IMR-90 (cell line): ENCODE data around the gene FOXS1. TPM values are rescaled to one million over a fixed set of nuclear protein-coding genes. Genes with fewer than 3 reads are reported as not detected.

Experiments
- ATAC-seq: fragments of 200-7000 bp; cut with Tn5 transposase; 2 replicates; pipeline ENCODE4 v1.9.1; 2020; ENCODE audit warnings: low read depth, mild to moderate bottlenecking, moderate library complexity
- BruUV-seq: library from RNA; stranded (reverse); fragments of 400-500 nt; replicated peaks from 2 replicates; lab custom pipeline; 2021; lab: Mats Ljungman, UMichigan
- CTCF ChIA-PET: fragments of 300-600 bp; formaldehyde crosslinking; extraction: SDS; loops from one replicate; lab custom pipeline; 2021; ENCODE audit warnings: antibody characterized with exemption; lab: Yijun Ruan, JAX
- POLR2A ChIA-PET: fragments of 300-600 bp; sonication (Branson Sonifier 250); formaldehyde crosslinking; loops from one replicate; lab custom pipeline; 2022; ENCODE audit warnings: antibody characterized with exemption; ENCODE audit not compliant: unreplicated experiment; lab: Charles Lee
- DNase-seq: peaks from one replicate; pipeline ENCODE4 v3.0.0; 2013
- H2AFZ ChIP-seq: replicated peaks from 2 replicates; pipeline ENCODE3; 2013; ENCODE audit warnings: low read length, mild to moderate bottlenecking; ENCODE audit not compliant: poor library complexity
- H2AK5ac ChIP-seq: 2 replicates; pipeline ENCODE4 v1.6.1; 2013; ENCODE audit warnings: low read depth, low read length, inconsistent platforms
- H2AK9ac ChIP-seq: replicated peaks from 2 replicates; pipeline ENCODE3; 2013; ENCODE audit warnings: mild to moderate bottlenecking, low read depth, low read length, moderate library complexity; ENCODE audit not compliant: poor library complexity
- H2BK120ac ChIP-seq: 2 replicates; pipeline ENCODE4 v1.6.1; 2013; ENCODE audit warnings: low read depth, low read length, inconsistent platforms
- H2BK15ac ChIP-seq: 3 replicates; pipeline ENCODE4 v1.6.1; 2013; ENCODE audit warnings: low read depth, low read length, inconsistent platforms
- H2BK20ac ChIP-seq: 2 replicates; pipeline ENCODE4 v1.6.1; 2013; ENCODE audit warnings: low read depth, mild to moderate bottlenecking, inconsistent platforms, low read length, moderate library complexity
- H2BK5ac ChIP-seq: 2 replicates; pipeline ENCODE4 v1.6.1; 2013; ENCODE audit warnings: mild to moderate bottlenecking, low read depth, low read length, inconsistent platforms; ENCODE audit not compliant: poor library complexity, severe bottlenecking
- H3K14ac ChIP-seq: replicated peaks from 2 replicates; pipeline ENCODE4 v1.6.1; 2013; ENCODE audit warnings: low read depth, low read length, inconsistent platforms
- H3K18ac ChIP-seq: 2 replicates; pipeline ENCODE4 v1.6.1; 2013; ENCODE audit warnings: low read depth, low read length, control low read depth
- H3K23ac ChIP-seq: 2 replicates; pipeline ENCODE4 v1.6.1; 2013; ENCODE audit warnings: low read depth, low read length, inconsistent platforms
- H3K27ac ChIP-seq: 2 replicates; pipeline ENCODE4 v1.5.1; 2013; ENCODE audit warnings: mild to moderate bottlenecking, control low read depth, low read length; ENCODE audit not compliant: insufficient read depth
- H3K27me3 ChIP-seq: 2 replicates; pipeline ENCODE4 v1.6.1; 2013; ENCODE audit warnings: low read length; ENCODE audit not compliant: control insufficient read depth, insufficient read depth
- H3K36me3 ChIP-seq: 2 replicates; pipeline ENCODE4 v1.6.1; 2013; ENCODE audit warnings: low read length, mixed read lengths; ENCODE audit not compliant: control insufficient read depth, insufficient read depth
- H3K4ac ChIP-seq: 2 replicates; pipeline ENCODE4 v1.6.1; 2013; ENCODE audit warnings: low read depth, low read length, inconsistent platforms
- H3K4me1 ChIP-seq: 2 replicates; pipeline ENCODE4 v1.6.1; 2013; ENCODE audit warnings: low read length, mixed read lengths; ENCODE audit not compliant: control insufficient read depth, insufficient read depth
- H3K4me2 ChIP-seq: 2 replicates; pipeline ENCODE4 v1.6.1; 2013; ENCODE audit warnings: low read depth, mild to moderate bottlenecking, control low read depth, low read length, moderate library complexity
- H3K4me3 ChIP-seq: 2 replicates; pipeline ENCODE4 v1.5.1; 2013; ENCODE audit warnings: low read depth, mild to moderate bottlenecking, control low read depth, low read length, moderate library complexity; ENCODE audit not compliant: insufficient read depth
- H3K56ac ChIP-seq: 2 replicates; pipeline ENCODE4 v1.6.1; 2013; ENCODE audit warnings: low read length, inconsistent platforms; ENCODE audit not compliant: insufficient read depth; ENCODE audit errors: extremely low read depth
- H3K79me1 ChIP-seq, 2 experiments: 2 replicates each; pipeline ENCODE4 v1.6.1; 2013; ENCODE audit warnings: low read length in 2 of 2, inconsistent platforms in 1 of 2, low read depth in 1 of 2
- H3K9ac ChIP-seq: 2 replicates; pipeline ENCODE4 v1.6.1; 2013; ENCODE audit warnings: low read depth, low read length, control low read depth
- H3K9me1 ChIP-seq: 2 replicates; pipeline ENCODE4 v1.6.1; 2013; ENCODE audit warnings: low read length, inconsistent platforms; ENCODE audit not compliant: insufficient read depth
- H3K9me3 ChIP-seq: 2 replicates; pipeline ENCODE4 v1.6.1; 2013; ENCODE audit warnings: low read length; ENCODE audit not compliant: control insufficient read depth, insufficient read depth
- H4K20me1 ChIP-seq: 2 replicates; pipeline ENCODE4 v1.6.1; 2013; ENCODE audit warnings: low read length, inconsistent platforms; ENCODE audit not compliant: insufficient read depth
- H4K5ac ChIP-seq: 2 replicates; pipeline ENCODE4 v1.6.1; 2013; ENCODE audit warnings: mild to moderate bottlenecking, low read depth, low read length, control low read depth
- H4K8ac ChIP-seq, 2 experiments: 2 replicates each; pipeline ENCODE4 v1.6.1; 2013; ENCODE audit warnings: low read depth in 2 of 2, low read length in 2 of 2, control low read depth in 1 of 2, inconsistent platforms in 1 of 2
- H4K91ac ChIP-seq: 2 replicates; pipeline ENCODE4 v1.6.1; 2013; ENCODE audit warnings: low read depth, low read length, inconsistent platforms; ENCODE audit not compliant: insufficient read depth
- BHLHE40 ChIP-seq: fragments of 150-350 bp; IDR thresholded peaks from 2 replicates; pipeline ENCODE4 v1.6.1; 2016; ENCODE audit warnings: mild to moderate bottlenecking, low read depth, low read length
- CEBPB ChIP-seq: IDR thresholded peaks from 2 replicates; pipeline ENCODE4 v1.6.1; 2012; ENCODE audit warnings: low read depth, low read length, improper control_type of control experiment
- CHD1 ChIP-seq: IDR thresholded peaks from 2 replicates; pipeline ENCODE4 v1.6.1; 2012; ENCODE audit warnings: low read depth, low read length, improper control_type of control experiment
- CTCF ChIP-seq: conservative IDR thresholded peaks from 2 replicates; pipeline ENCODE4 v1.5.1; 2012; ENCODE audit warnings: mild to moderate bottlenecking, low read depth, low read length, improper control_type of control experiment
- ELK1 ChIP-seq: fragments of 150-350 bp; IDR thresholded peaks from 2 replicates; pipeline ENCODE4 v1.6.1; 2016; ENCODE audit warnings: low read depth, mild to moderate bottlenecking, low read length, moderate library complexity, borderline replicate concordance
- MAFK ChIP-seq: IDR thresholded peaks from 2 replicates; pipeline ENCODE4 v1.6.1; 2012; ENCODE audit warnings: low read depth, low read length, improper control_type of control experiment
- MAZ ChIP-seq: IDR thresholded peaks from 2 replicates; pipeline ENCODE4 v1.6.1; 2012; ENCODE audit warnings: low read depth, mild to moderate bottlenecking, low read length, improper control_type of control experiment, moderate library complexity, borderline replicate concordance
- MXI1 ChIP-seq: IDR thresholded peaks from 2 replicates; pipeline ENCODE4 v1.6.1; 2012; ENCODE audit warnings: low read depth, mild to moderate bottlenecking, low read length, moderate library complexity, borderline replicate concordance
- POLR2A ChIP-seq: IDR thresholded peaks from 2 replicates; pipeline ENCODE4 v1.6.1; 2012; ENCODE audit warnings: mild to moderate bottlenecking, low read depth, low read length
- RAD21 ChIP-seq: IDR thresholded peaks from 2 replicates; pipeline ENCODE4 v1.6.1; 2012; ENCODE audit warnings: low read length, improper control_type of control experiment
- RCOR1 ChIP-seq: IDR thresholded peaks from 2 replicates; pipeline ENCODE4 v1.6.1; 2012; ENCODE audit warnings: mild to moderate bottlenecking, low read length, improper control_type of control experiment; ENCODE audit not compliant: insufficient replicate concordance
- RFX5 ChIP-seq: IDR thresholded peaks from 2 replicates; pipeline ENCODE4 v1.8.0; 2012; ENCODE audit warnings: low read depth, mild to moderate bottlenecking, low read length, moderate library complexity
- SMC3 ChIP-seq: fragments of 150-350 bp; IDR thresholded peaks from 2 replicates; pipeline ENCODE4 v1.6.1; 2016; ENCODE audit warnings: low read depth, mild to moderate bottlenecking, antibody characterized with exemption, low read length, moderate library complexity
- USF2 ChIP-seq: fragments of 150-350 bp; IDR thresholded peaks from 2 replicates; pipeline ENCODE4 v1.6.1; 2017; ENCODE audit warnings: mild to moderate bottlenecking, antibody characterized with exemption, low read length, low read depth
- WGBS, 2 experiments: methylation state at CpG; one replicate each; pipeline versions ENCODE4 v1.1.5 to v1.1.7; 2013; ENCODE audit warnings: missing lambda C conversion rate in 2 of 2; ENCODE audit not compliant: insufficient read length in 1 of 2; ENCODE audit errors: extremely low coverage in 2 of 2; 5-methylcytosine and 5-hydroxymethylcytosine counted together
- dilution Hi-C: fragments of 300-500 bp; cut with HindIII; formaldehyde crosslinking; loops from one replicate; pipeline ENCODE4 v1.14.3; 2018; ENCODE audit warnings: low sequenced_read_pairs; ENCODE audit not compliant: unreplicated experiment
- in situ Hi-C: fragments of 300-500 bp; cut with MboI; formaldehyde crosslinking; loops from 3 replicates; pipeline ENCODE4 v1.14.3; 2019; ENCODE audit warnings: low sequenced_read_pairs, inconsistent platforms, mixed read lengths
- intact Hi-C: fragments of 100-400 bp; cut with micrococcal nuclease; formaldehyde crosslinking; loops from 2 replicates; pipeline ENCODE4 v1.10.0; 2022
- polyA plus RNA-seq, 3 experiments: library from polyadenylated mRNA; depleted of rRNA; stranded (reverse); fragments of >200 nt; gene quantifications; 2 replicates each; pipeline ENCODE4 v1.2.3, GENCODE V29; 2012; ENCODE audit warnings: low replicate concordance in 1 of 3
- total RNA-seq: library from RNA; depleted of rRNA; stranded (reverse); fragments of >200 nt; gene quantifications from 2 replicates; pipeline ENCODE4 v1.2.3, GENCODE V29; 2012

Gene FOXS1
- total and polyA plus RNA-seq, 2 of the 4 experiments (the other 2 are of a cell fraction) = not detected

DNA sequence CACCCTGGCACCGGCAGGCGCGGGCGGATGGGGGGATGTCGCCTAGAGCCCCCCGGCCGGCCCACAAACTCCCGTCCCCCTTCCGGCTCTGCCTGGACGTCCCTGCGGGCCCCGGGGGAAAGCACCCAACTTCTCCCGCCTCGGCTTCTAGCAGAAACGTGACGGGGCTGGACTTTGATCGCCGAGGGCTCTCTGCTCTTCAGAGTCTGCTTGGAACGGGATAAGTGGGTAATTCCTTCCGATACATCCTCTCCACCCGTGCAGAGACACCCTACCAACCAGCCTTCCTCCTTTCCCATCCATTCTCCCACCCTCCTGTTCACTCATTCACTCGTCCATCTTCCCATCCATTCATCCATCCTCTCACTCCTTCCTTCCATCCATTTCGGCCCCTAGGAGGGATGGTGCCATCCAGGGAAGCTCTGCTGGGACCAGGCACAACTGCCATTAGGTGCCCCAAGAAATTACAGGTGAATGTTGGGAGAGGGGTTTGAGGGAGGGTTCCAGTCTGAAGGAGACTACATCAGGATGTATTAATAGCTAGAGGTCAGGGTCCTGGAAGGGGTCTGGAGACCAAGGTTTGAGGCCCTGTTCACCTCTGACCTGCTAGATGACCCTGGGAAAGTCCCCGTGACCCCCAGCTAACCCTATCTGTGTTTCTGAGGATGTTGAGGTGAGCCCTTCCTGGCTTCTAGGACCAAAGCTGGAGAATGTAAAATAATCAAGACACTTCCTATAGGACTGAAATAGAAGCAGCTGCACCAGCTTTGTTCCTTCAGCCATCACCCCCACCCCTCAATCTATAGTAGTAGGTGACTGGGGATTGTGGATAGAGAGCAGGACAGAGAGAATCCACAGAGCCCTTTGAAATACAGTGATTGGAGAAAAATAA lies 25.6 kb upstream of the FOXS1 start:
- DNase-seq (no peak), ATAC-seq (no peak)
- peak overlapping the region; percentile 49 for H2AFZ ChIP-seq
- ChIA-PET CTCF (interaction anchor here (1.5 kb wide), 1 partner anchor 19 kb away, joined by 4 read pairs; no protein-coding TSS in a partner anchor), POLR2A (no interaction called here)
- H3K4me2 ChIP-seq = no peak overlapping the region; the same call in 1 of the 2 replicates
- peaks cover 63% of the 10 kb centered on the region for H3K27me3 ChIP-seq
- no peaks in the 10 kb centered on the region for H3K36me3 ChIP-seq
- H2AK9ac ChIP-seq = no peak overlapping the region
- in situ Hi-C loops = no loop called here
- H3K56ac ChIP-seq = no peak overlapping the region
- no peak overlapping the region; the same call in 1 of the 2 replicates for H2AK5ac ChIP-seq
- no peak overlapping the region for H3K27ac ChIP-seq
- no peak overlapping the region for H3K18ac ChIP-seq
- H2BK5ac ChIP-seq = no peak overlapping the region
- H2BK20ac ChIP-seq = no peak overlapping the region
- intact Hi-C loops = no loop called here
- no peaks in the 10 kb centered on the region for H3K79me1 ChIP-seq
- H3K4me1 ChIP-seq = no peaks in the 10 kb centered on the region
- H2BK120ac ChIP-seq = no peak overlapping the region
- no peak overlapping the region for H3K9ac ChIP-seq
- no peaks in the 10 kb centered on the region for H3K9me1 ChIP-seq
- no peak overlapping the region for H2BK15ac ChIP-seq
- peaks cover 2% of the 10 kb centered on the region; the same call in 1 of the 2 replicates for H3K9me3 ChIP-seq
- peak overlapping the region; percentile 5; the same call in 1 of the 2 replicates for H3K4me3 ChIP-seq
- no peak overlapping the region for H4K5ac ChIP-seq
- no peak overlapping the region for H4K8ac ChIP-seq
- WGBS, 2 experiments = 4% methylated on average over 17 of the region's 24 CpGs; no CpG with 5 or more reads in 1 of the 2 experiments
- dilution Hi-C loops = no loop called here
- no peak overlapping the region for H4K91ac ChIP-seq
- no peaks in the 10 kb centered on the region for H4K20me1 ChIP-seq
- no peak overlapping the region for H3K14ac ChIP-seq
- peak overlapping the region; percentile 66 for H3K23ac ChIP-seq
- H3K4ac ChIP-seq = no peak overlapping the region
- no TSS peak for BruUV-seq
- no peak for TF ChIP-seq SMC3
- no peak for TF ChIP-seq CHD1
- no peak for TF ChIP-seq RAD21
- no peak for TF ChIP-seq POLR2A
- TF ChIP-seq BHLHE40 = no peak
- TF ChIP-seq ELK1 = no peak
- no peak for TF ChIP-seq RFX5
- no peak for TF ChIP-seq MAFK
- TF ChIP-seq MAZ = no peak
- TF ChIP-seq USF2 = no peak
- TF ChIP-seq CTCF = no peak
- TF ChIP-seq MXI1 = no peak
- TF ChIP-seq CEBPB = no peak
- TF ChIP-seq RCOR1 = no peak
